GM21576 (cell line): ENCODE measurements around the gene SZT2.
"Not testable (repeated sequence)": the region's sequence is repeated elsewhere in the genome, so short reads cannot be mapped to it uniquely, and the experiment has no call there.

Experiments used
- ATAC-seq: cut with Tn5 transposase; IDR thresholded peaks from one replicate; pipeline ENCODE4 v1.9.1; 2021; ENCODE audit warnings: mild to moderate bottlenecking, moderate library complexity; ENCODE audit not compliant: unreplicated experiment

Gene SZT2

GRCh38 chr1:43386676-43387075, 3.0 kb upstream of the SZT2 start:
- ATAC-seq = no peak

- no peak for ATAC-seq
These were observed 1.6 kb upstream of the SZT2 start for GRCh38 chr1:43387976-43388599.

- ATAC-seq = no peak
These were observed 1.1 kb upstream of the SZT2 start for GRCh38 chr1:43388613-43389012.

- no peak for ATAC-seq
These were observed 3.0 kb downstream of the SZT2 start for GRCh38 chr1:43392702-43393101.

GRCh38 chr1:43395523-43395922, 5.8 kb downstream of the SZT2 start:
- ATAC-seq = no peak

- ATAC-seq = no peak
These were observed 6.4 kb downstream of the SZT2 start for GRCh38 chr1:43396059-43396458.

- no peak for ATAC-seq
These were observed 8.5 kb downstream of the SZT2 start for GRCh38 chr1:43398227-43398626.

- not testable (repeated sequence) for ATAC-seq
These were observed 10.7 kb downstream of the SZT2 start for GRCh38 chr1:43400441-43400840.

- ATAC-seq = no peak
These were observed 12.6 kb downstream of the SZT2 start for GRCh38 chr1:43402089-43402865.

- no peak for ATAC-seq
These were observed 14.7 kb downstream of the SZT2 start for GRCh38 chr1:43404353-43404752.

- ATAC-seq = no peak
These were observed 15.6 kb downstream of the SZT2 start for GRCh38 chr1:43405219-43405875.

GRCh38 chr1:43405876-43406234, 16.2 kb downstream of the SZT2 start:
- no peak for ATAC-seq

GRCh38 chr1:43410571-43410970, 20.9 kb downstream of the SZT2 start:
- no peak for ATAC-seq

- ATAC-seq = not testable (repeated sequence)
These were observed 23.7 kb downstream of the SZT2 start for GRCh38 chr1:43413426-43413825.

GRCh38 chr1:43414634-43415223, 25.0 kb downstream of the SZT2 start:
- ATAC-seq = no peak

GRCh38 chr1:43415901-43416300, 26.2 kb downstream of the SZT2 start:
- ATAC-seq = no peak

- no peak for ATAC-seq
These were observed 29.2 kb downstream of the SZT2 start for GRCh38 chr1:43418858-43419257.

GRCh38 chr1:43419627-43420425, 30.1 kb downstream of the SZT2 start:
- no peak for ATAC-seq

- no peak for ATAC-seq
These were observed 31.2 kb downstream of the SZT2 start for GRCh38 chr1:43420874-43421273.

GRCh38 chr1:43421396-43421795, 31.7 kb downstream of the SZT2 start:
- no peak for ATAC-seq
